ENCODE results near the gene ATG9B.
"Not testable (repeated sequence)": the region's sequence is repeated elsewhere in the genome, so short reads cannot be mapped to it uniquely, and the experiment has no call there.

Gene ATG9B

DNA sequence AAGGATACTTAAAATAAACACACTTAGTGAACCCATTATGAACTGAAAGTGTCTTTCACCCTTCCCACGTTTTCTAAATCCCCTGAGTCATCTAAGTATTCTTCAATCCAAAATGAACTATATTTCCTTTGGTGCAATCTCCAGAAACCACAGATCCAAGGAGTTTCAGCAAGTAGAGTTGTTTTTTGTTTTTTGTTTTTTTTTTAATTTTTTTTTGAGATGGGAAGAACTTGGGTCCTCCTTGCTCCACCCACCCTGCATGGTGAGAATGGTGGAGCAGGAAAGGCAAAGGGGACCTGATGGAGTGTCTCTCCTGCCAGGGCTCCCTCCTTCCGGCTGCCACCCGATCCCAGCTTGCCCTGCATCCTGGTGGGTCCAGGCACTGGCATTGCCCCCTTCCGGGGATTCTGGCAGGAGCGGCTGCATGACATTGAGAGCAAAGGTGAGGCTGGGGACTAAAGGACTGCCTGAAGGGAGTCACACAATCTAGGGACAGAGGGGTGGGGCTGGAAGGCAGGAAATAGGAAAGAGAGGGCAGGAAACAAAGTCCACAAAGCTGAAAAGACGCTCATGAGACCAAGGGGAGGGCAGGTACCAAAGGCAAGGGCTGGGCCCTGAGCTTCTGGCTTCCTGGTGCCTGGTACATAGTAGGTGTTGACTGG lies 12.1 kb downstream of the ATG9B start:
- Histone ChIP-seq H3K27me3 (ENCODE audit: insufficient read depth, poor library complexity, severe bottlenecking) (no peaks in the 10 kb centered on the region), H3K4me3 (ENCODE audit: severe bottlenecking) (no peak overlapping the region), H3K4me1 (ENCODE audit: insufficient read depth, poor library complexity, severe bottlenecking) (no peaks in the 10 kb centered on the region), H3K27ac (ENCODE audit: poor library complexity, severe bottlenecking) (no peak overlapping the region), H3K9me3 (ENCODE audit: severe bottlenecking) (peaks cover 3% of the 10 kb centered on the region), H3K36me3 (ENCODE audit: low read depth) (no peaks in the 10 kb centered on the region)
- DNase-seq (ENCODE audit: low spot score) (no peak), ATAC-seq (ENCODE audit: low read depth) (no peak)
- TF ChIP-seq, protein P1, sequence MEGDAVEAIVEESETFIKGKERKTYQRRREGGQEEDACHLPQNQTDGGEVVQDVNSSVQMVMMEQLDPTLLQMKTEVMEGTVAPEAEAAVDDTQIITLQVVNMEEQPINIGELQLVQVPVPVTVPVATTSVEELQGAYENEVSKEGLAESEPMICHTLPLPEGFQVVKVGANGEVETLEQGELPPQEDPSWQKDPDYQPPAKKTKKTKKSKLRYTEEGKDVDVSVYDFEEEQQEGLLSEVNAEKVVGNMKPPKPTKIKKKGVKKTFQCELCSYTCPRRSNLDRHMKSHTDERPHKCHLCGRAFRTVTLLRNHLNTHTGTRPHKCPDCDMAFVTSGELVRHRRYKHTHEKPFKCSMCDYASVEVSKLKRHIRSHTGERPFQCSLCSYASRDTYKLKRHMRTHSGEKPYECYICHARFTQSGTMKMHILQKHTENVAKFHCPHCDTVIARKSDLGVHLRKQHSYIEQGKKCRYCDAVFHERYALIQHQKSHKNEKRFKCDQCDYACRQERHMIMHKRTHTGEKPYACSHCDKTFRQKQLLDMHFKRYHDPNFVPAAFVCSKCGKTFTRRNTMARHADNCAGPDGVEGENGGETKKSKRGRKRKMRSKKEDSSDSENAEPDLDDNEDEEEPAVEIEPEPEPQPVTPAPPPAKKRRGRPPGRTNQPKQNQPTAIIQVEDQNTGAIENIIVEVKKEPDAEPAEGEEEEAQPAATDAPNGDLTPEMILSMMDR (IDR thresholded peaks at IDR 0.05; ENCODE audit: poor library complexity, severe bottlenecking): no peak

GRCh38 chr7:151011616-151012015 lies 12.7 kb downstream of the ATG9B start:
- not testable (repeated sequence) for H3K27ac ChIP-seq (ENCODE audit: poor library complexity, severe bottlenecking); ATAC-seq (ENCODE audit: low read depth); DNase-seq (ENCODE audit: low spot score)

DNA sequence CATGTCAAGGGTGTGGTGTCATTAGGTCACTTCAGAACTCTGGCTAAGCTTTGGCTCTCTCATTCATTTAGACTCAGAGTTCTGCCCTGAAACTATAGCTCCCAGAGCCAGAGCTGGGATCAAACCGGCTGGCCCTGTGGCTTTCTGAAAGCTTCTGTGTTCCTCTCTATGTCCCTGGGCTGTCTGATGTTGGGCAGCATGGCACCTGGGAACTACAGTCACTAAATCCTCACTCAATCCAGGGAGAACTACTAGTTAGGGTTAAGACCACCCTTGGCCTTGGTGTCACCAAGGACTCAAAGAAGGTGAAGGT lies 13.2 kb downstream of the ATG9B start:
- H3K9me3 ChIP-seq (ENCODE audit: severe bottlenecking): peaks cover 3% of the 10 kb centered on the region
- ATAC-seq (ENCODE audit: low read depth) (no peak), DNase-seq (ENCODE audit: low spot score) (no peak)
- H3K36me3 ChIP-seq (ENCODE audit: low read depth): no peaks in the 10 kb centered on the region
- H3K4me1 ChIP-seq (ENCODE audit: insufficient read depth, poor library complexity, severe bottlenecking): no peaks in the 10 kb centered on the region
- TF ChIP-seq, protein P1 (IDR thresholded peaks at IDR 0.05; ENCODE audit: poor library complexity, severe bottlenecking): no peak
- H3K27ac ChIP-seq (ENCODE audit: poor library complexity, severe bottlenecking): no peak overlapping the region
- no peak overlapping the region for H3K4me3 ChIP-seq (ENCODE audit: severe bottlenecking)
- H3K27me3 ChIP-seq (ENCODE audit: insufficient read depth, poor library complexity, severe bottlenecking): no peaks in the 10 kb centered on the region

More at GRCh38 chr7:151011616-151012015, 12.7 kb downstream of the ATG9B start:
- H3K4me3 ChIP-seq (ENCODE audit: severe bottlenecking); H3K36me3 ChIP-seq (ENCODE audit: low read depth); H3K4me1 ChIP-seq (ENCODE audit: insufficient read depth, poor library complexity, severe bottlenecking); H3K9me3 ChIP-seq (ENCODE audit: severe bottlenecking); H3K27me3 ChIP-seq (ENCODE audit: insufficient read depth, poor library complexity, severe bottlenecking): not testable (repeated sequence)

DNA sequence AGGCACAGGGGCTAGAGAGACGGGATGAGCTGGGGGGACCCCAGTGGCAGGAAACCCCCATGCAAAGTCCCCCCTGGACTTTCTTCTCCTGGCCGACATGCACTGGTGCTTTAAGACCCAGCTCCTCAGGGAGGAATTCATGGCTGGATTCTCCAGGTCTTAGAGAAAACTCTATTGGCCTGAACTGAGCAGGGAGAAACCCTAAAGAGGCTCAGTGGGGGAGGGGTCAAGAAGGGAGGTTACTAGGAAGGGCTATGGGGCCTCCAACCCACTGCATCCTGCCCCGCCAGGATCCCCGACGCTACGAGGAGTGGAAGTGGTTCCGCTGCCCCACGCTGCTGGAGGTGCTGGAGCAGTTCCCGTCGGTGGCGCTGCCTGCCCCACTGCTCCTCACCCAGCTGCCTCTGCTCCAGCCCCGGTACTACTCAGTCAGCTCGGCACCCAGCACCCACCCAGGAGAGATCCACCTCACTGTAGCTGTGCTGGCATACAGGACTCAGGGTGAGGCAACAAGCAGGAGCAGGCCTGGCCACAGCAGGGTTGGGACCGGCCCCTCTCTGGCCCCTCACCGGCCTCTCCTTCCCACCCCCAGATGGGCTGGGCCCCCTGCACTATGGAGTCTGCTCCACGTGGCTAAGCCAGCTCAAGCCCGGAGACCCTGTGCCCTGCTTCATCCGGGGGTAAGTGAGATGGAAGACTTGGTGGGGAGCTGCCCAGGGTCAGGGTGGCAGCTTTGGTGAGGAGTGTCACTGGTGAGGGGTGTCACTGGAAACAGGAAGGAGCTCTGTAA lies 13.8 kb downstream of the ATG9B start:
- ATAC-seq (ENCODE audit: low read depth): no peak
- no peaks in the 10 kb centered on the region for H3K4me1 ChIP-seq (ENCODE audit: insufficient read depth, poor library complexity, severe bottlenecking)

GRCh38 chr7:151010037-151010306 lies 14.3 kb downstream of the ATG9B start:
- Histone ChIP-seq H3K27ac (ENCODE audit: poor library complexity, severe bottlenecking) (no peak overlapping the region), H3K4me1 (ENCODE audit: insufficient read depth, poor library complexity, severe bottlenecking) (no peaks in the 10 kb centered on the region), H3K27me3 (ENCODE audit: insufficient read depth, poor library complexity, severe bottlenecking) (no peaks in the 10 kb centered on the region), H3K9me3 (ENCODE audit: severe bottlenecking) (peaks cover 3% of the 10 kb centered on the region), H3K4me3 (ENCODE audit: severe bottlenecking) (no peak overlapping the region), H3K36me3 (ENCODE audit: low read depth) (no peaks in the 10 kb centered on the region)
- ATAC-seq (ENCODE audit: low read depth): no peak
- TF ChIP-seq, protein P1 (IDR thresholded peaks at IDR 0.05; ENCODE audit: poor library complexity, severe bottlenecking): no peak
- no peak for DNase-seq (ENCODE audit: low spot score)

More for the DNA sequence above, 13.8 kb downstream of the ATG9B start:
- no peak for DNase-seq (ENCODE audit: low spot score)
- no peak overlapping the region for H3K4me3 ChIP-seq (ENCODE audit: severe bottlenecking)
- TF ChIP-seq, protein P1 (IDR thresholded peaks at IDR 0.05; ENCODE audit: poor library complexity, severe bottlenecking): no peak
- no peaks in the 10 kb centered on the region for H3K27me3 ChIP-seq (ENCODE audit: insufficient read depth, poor library complexity, severe bottlenecking)
- peaks cover 3% of the 10 kb centered on the region for H3K9me3 ChIP-seq (ENCODE audit: severe bottlenecking)
- no peak overlapping the region for H3K27ac ChIP-seq (ENCODE audit: poor library complexity, severe bottlenecking)
- no peaks in the 10 kb centered on the region for H3K36me3 ChIP-seq (ENCODE audit: low read depth)

Data from RWPE2 (cell line).